Fibroblast of lung (primary cell): ENCODE results near the gene PRKAG2. TPM values are rescaled to one million over a fixed set of nuclear protein-coding genes. Genes with fewer than 3 reads are reported as not detected.

Source experiments
- DNase-seq, 2 donors: peaks; one replicate each; pipeline versions ENCODE4 v3.0.0 to v3.0.0-alpha.2; 2010; ENCODE audit warnings: low read depth in 2 of 2
- H2AFZ ChIP-seq: 2 replicates; pipeline ENCODE4 v1.5.1; 2012; ENCODE audit warnings: low read length, control low read depth, inconsistent platforms
- H3K27ac ChIP-seq: 2 replicates; pipeline ENCODE4 v1.5.1; 2011; ENCODE audit warnings: low read length, control low read depth; ENCODE audit not compliant: insufficient read depth
- H3K27me3 ChIP-seq: 2 replicates; pipeline ENCODE4 v1.5.1; 2011; ENCODE audit warnings: mild to moderate bottlenecking, low read length; ENCODE audit not compliant: control insufficient read depth, insufficient read depth
- H3K36me3 ChIP-seq: 2 replicates; pipeline ENCODE4 v1.5.1; 2011; ENCODE audit warnings: low read length; ENCODE audit not compliant: control insufficient read depth, insufficient read depth
- H3K4me1 ChIP-seq: 2 replicates; pipeline ENCODE4 v1.5.1; 2011; ENCODE audit warnings: low read length; ENCODE audit not compliant: control insufficient read depth, insufficient read depth; ENCODE audit errors: extremely low read depth
- H3K4me2 ChIP-seq: 2 replicates; pipeline ENCODE4 v1.5.1; 2011; ENCODE audit warnings: low read length, control low read depth; ENCODE audit not compliant: insufficient read depth; ENCODE audit errors: extremely low read depth
- H3K4me3 ChIP-seq, 4 experiments: fragments of 200-600 bp in 1 of 4; sonication (generic) in 1 of 4; replicated peaks in 1 of 4; 2 replicates each; pipeline ENCODE4 v1.5.1; 2011 to 2016; ENCODE audit warnings: low read length in 4 of 4, low read depth in 3 of 4, mild to moderate bottlenecking in 3 of 4, control low read depth in 2 of 4, inconsistent platforms in 1 of 4, mixed read lengths in 1 of 4; ENCODE audit not compliant: insufficient read depth in 1 of 4; ENCODE audit errors: control extremely low read depth in 1 of 4
- H3K79me2 ChIP-seq: 2 replicates; pipeline ENCODE4 v1.5.1; 2012; ENCODE audit warnings: mild to moderate bottlenecking, low read length, inconsistent platforms; ENCODE audit not compliant: control insufficient read depth, insufficient read depth
- H3K9ac ChIP-seq: 2 replicates; pipeline ENCODE4 v1.5.1; 2011; ENCODE audit warnings: mild to moderate bottlenecking, low read length, control low read depth; ENCODE audit not compliant: insufficient read depth
- H3K9me3 ChIP-seq: 2 replicates; pipeline ENCODE4 v1.5.1; 2012; ENCODE audit warnings: low read depth, low read length; ENCODE audit not compliant: control insufficient read depth, insufficient read depth
- H4K20me1 ChIP-seq: 2 replicates; pipeline ENCODE4 v1.5.1; 2011; ENCODE audit warnings: low read length; ENCODE audit not compliant: control insufficient read depth, insufficient read depth; ENCODE audit errors: extremely low read depth
- CTCF ChIP-seq, 2 donors: IDR thresholded peaks in 1 of 2; conservative IDR thresholded peaks in 1 of 2; 1 replicate in 1 of 2; 2 replicates in 1 of 2; pipeline ENCODE4 v1.5.1; 2011 to 2012; ENCODE audit warnings: low read length in 2 of 2, control low read depth in 1 of 2, inconsistent platforms in 1 of 2, low read depth in 1 of 2, mild to moderate bottlenecking in 1 of 2
- EZH2 ChIP-seq: IDR thresholded peaks from 2 replicates; pipeline ENCODE4 v1.5.1; 2012; ENCODE audit warnings: low read length, control low read depth, mild to moderate bottlenecking; ENCODE audit errors: missing control alignments
- polyA plus RNA-seq, 2 donors: library from polyadenylated mRNA; depleted of rRNA in 1 of 2; stranded (reverse) in 1 of 2; unstranded in 1 of 2; fragments of >200 nt; gene quantifications; 2 replicates each; pipeline ENCODE4 v1.2.1, GENCODE V29; 2011 to 2012; ENCODE audit warnings: missing spikeins in 1 of 2
- total RNA-seq: library from RNA; depleted of rRNA; stranded (reverse); fragments of >200 nt; gene quantifications from 2 replicates; pipeline ENCODE4 v1.2.1, GENCODE V29; 2014

The PRKAG2 gene
- total and polyA plus RNA-seq, 2 donors (not counting 1 experiment from before 2014, with no cell fraction given): 11.9 to 56.7 TPM

GRCh38 chr7:151832138-151832537 lies 44.8 kb downstream of the PRKAG2 start:
- no peak overlapping the region for H3K27ac ChIP-seq
- peaks cover 2% of the 10 kb centered on the region for H3K27me3 ChIP-seq
- H3K9me3 ChIP-seq: no peaks in the 10 kb centered on the region
- H3K4me3 ChIP-seq: no peak overlapping the region
- no peak overlapping the region for H3K9ac ChIP-seq
- no peak overlapping the region for H3K4me2 ChIP-seq
- TF ChIP-seq CTCF (conservative IDR thresholded peaks at IDR 0.05 in 1 of 2, IDR thresholded peaks at IDR 0.05 in 1 of 2; ENCODE audit: low read depth in 1 of 2, low read length in 2 of 2): no peak
- TF ChIP-seq EZH2: no peak
- no peak overlapping the region for H2AFZ ChIP-seq
- no peaks in the 10 kb centered on the region for H3K36me3 ChIP-seq
- no peak for DNase-seq
- H3K4me1 ChIP-seq: no peaks in the 10 kb centered on the region
- H3K79me2 ChIP-seq: no peaks in the 10 kb centered on the region
- H4K20me1 ChIP-seq: no peaks in the 10 kb centered on the region

GRCh38 chr7:151831606-151832005 lies 45.3 kb downstream of the PRKAG2 start:
- H3K4me2 ChIP-seq: no peak overlapping the region
- no peaks in the 10 kb centered on the region for H3K4me1 ChIP-seq
- peaks cover 2% of the 10 kb centered on the region for H3K27me3 ChIP-seq
- no peaks in the 10 kb centered on the region for H3K79me2 ChIP-seq
- H3K27ac ChIP-seq: no peak overlapping the region
- DNase-seq: no peak
- no peak overlapping the region for H2AFZ ChIP-seq
- no peaks in the 10 kb centered on the region for H3K36me3 ChIP-seq
- no peak overlapping the region for H3K4me3 ChIP-seq
- H4K20me1 ChIP-seq: no peaks in the 10 kb centered on the region
- H3K9ac ChIP-seq: no peak overlapping the region
- TF ChIP-seq CTCF (conservative IDR thresholded peaks at IDR 0.05 in 1 of 2, IDR thresholded peaks at IDR 0.05 in 1 of 2; ENCODE audit: low read depth in 1 of 2, low read length in 2 of 2): no peak
- TF ChIP-seq EZH2: no peak
- no peaks in the 10 kb centered on the region for H3K9me3 ChIP-seq

GRCh38 chr7:151830121-151830830 lies 46.6 kb downstream of the PRKAG2 start:
- DNase-seq: no peak
- Histone ChIP-seq H3K9ac (no peak overlapping the region), H3K27ac (no peak overlapping the region), H3K27me3 (peaks cover 2% of the 10 kb centered on the region), H3K9me3 (no peaks in the 10 kb centered on the region), H3K4me2 (no peak overlapping the region), H3K36me3 (no peaks in the 10 kb centered on the region), H3K79me2 (no peaks in the 10 kb centered on the region), H3K4me1 (no peaks in the 10 kb centered on the region), H3K4me3 (no peak overlapping the region), H4K20me1 (no peaks in the 10 kb centered on the region), H2AFZ (no peak overlapping the region)
- TF ChIP-seq EZH2 (no peak), CTCF (conservative IDR thresholded peaks at IDR 0.05 in 1 of 2, IDR thresholded peaks at IDR 0.05 in 1 of 2; ENCODE audit: low read depth in 1 of 2, low read length in 2 of 2) (no peak)
